Panc1 (cell line): ENCODE measurements around the gene ATXN2.

Source experiments
- POLR2AphosphoS5 ChIP-seq: IDR thresholded peaks from 2 replicates; pipeline ENCODE4 v1.6.1; 2012; ENCODE audit warnings: mild to moderate bottlenecking, low read depth, low read length, moderate library complexity
- SIN3A ChIP-seq: IDR thresholded peaks from 2 replicates; pipeline ENCODE4 v1.6.1; 2012; ENCODE audit warnings: low read depth, mild to moderate bottlenecking, low read length, moderate library complexity, borderline replicate concordance; ENCODE audit not compliant: insufficient read depth
- TF ChIP-seq, protein P1 (sequence below): fragments of 450-650 bp; IDR thresholded peaks from 2 replicates; pipeline ENCODE4 v1.5.1; 2017; ENCODE audit warnings: mild to moderate bottlenecking
- TF ChIP-seq, protein P2 (sequence below), 2 experiments: IDR thresholded peaks; 2 replicates each; pipeline ENCODE4 v1.6.1; 2011 to 2012; ENCODE audit warnings: low read depth in 2 of 2, control low read depth in 1 of 2, low read length in 1 of 2, mild to moderate bottlenecking in 1 of 2, moderate library complexity in 1 of 2; ENCODE audit not compliant: insufficient read depth in 1 of 2

DNA sequence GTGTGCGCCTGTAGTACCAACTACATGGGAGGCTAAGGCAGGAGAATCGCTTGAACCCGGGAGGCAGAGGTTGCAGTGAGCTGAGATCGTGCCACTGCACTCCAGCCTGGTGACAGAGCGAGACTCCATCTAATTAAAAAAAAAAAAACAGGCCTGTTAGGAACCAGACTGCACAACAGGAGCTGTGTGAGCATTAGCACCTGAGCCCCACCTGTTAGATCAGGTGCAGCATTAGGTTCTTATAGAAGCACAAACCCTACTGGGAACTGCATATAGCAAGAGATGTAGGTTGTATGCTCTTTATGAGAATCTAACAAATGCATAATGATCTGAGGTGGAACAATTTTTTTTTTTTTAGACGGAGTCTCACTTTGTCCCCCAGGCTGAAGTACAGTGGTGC, 8.6 kb downstream of the ATXN2 start:
- TF ChIP-seq, protein P1, sequence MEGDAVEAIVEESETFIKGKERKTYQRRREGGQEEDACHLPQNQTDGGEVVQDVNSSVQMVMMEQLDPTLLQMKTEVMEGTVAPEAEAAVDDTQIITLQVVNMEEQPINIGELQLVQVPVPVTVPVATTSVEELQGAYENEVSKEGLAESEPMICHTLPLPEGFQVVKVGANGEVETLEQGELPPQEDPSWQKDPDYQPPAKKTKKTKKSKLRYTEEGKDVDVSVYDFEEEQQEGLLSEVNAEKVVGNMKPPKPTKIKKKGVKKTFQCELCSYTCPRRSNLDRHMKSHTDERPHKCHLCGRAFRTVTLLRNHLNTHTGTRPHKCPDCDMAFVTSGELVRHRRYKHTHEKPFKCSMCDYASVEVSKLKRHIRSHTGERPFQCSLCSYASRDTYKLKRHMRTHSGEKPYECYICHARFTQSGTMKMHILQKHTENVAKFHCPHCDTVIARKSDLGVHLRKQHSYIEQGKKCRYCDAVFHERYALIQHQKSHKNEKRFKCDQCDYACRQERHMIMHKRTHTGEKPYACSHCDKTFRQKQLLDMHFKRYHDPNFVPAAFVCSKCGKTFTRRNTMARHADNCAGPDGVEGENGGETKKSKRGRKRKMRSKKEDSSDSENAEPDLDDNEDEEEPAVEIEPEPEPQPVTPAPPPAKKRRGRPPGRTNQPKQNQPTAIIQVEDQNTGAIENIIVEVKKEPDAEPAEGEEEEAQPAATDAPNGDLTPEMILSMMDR, result no peak
- TF ChIP-seq POLR2AphosphoS5, result no peak
- TF ChIP-seq, protein P2, sequence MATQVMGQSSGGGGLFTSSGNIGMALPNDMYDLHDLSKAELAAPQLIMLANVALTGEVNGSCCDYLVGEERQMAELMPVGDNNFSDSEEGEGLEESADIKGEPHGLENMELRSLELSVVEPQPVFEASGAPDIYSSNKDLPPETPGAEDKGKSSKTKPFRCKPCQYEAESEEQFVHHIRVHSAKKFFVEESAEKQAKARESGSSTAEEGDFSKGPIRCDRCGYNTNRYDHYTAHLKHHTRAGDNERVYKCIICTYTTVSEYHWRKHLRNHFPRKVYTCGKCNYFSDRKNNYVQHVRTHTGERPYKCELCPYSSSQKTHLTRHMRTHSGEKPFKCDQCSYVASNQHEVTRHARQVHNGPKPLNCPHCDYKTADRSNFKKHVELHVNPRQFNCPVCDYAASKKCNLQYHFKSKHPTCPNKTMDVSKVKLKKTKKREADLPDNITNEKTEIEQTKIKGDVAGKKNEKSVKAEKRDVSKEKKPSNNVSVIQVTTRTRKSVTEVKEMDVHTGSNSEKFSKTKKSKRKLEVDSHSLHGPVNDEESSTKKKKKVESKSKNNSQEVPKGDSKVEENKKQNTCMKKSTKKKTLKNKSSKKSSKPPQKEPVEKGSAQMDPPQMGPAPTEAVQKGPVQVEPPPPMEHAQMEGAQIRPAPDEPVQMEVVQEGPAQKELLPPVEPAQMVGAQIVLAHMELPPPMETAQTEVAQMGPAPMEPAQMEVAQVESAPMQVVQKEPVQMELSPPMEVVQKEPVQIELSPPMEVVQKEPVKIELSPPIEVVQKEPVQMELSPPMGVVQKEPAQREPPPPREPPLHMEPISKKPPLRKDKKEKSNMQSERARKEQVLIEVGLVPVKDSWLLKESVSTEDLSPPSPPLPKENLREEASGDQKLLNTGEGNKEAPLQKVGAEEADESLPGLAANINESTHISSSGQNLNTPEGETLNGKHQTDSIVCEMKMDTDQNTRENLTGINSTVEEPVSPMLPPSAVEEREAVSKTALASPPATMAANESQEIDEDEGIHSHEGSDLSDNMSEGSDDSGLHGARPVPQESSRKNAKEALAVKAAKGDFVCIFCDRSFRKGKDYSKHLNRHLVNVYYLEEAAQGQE (IDR thresholded peaks at IDR 0.05; ENCODE audit: insufficient read depth in 1 of 2, low read depth in 2 of 2, low read length in 1 of 2), result no peak
- TF ChIP-seq SIN3A, result no peak
